ENCODE results near the gene ABCA4. TPM values are rescaled to one million over a fixed set of nuclear protein-coding genes. Genes with fewer than 3 reads are reported as not detected.

Gene ABCA4
- total RNA-seq, 4 donors from 2014 or later: 0.19 to 1.7 (median 0.45) TPM

DNA sequence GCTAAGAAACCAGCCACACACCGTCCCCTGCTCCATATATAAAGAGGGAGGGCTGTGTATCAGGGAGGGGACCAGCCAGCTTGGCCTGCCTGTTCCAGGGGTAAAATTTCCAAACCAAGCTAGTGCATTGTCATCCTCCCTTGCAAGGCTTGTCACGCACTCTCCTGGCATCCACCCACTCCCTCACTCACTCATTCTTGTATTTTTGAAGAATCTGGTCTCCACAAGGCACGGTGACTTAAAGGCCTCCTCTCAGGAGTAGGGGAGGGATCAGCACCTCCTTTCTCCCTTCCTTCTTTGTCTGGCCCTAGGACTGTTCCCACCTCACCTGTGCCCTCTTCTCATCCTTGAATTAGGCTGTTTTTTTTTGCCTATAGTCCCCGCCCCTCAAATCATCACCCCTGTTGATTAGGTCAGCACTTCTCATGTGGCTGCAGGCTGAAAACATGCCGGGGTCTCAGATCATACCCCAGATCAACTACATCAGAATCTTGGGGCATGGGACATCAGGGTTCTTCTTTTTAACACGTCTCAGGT lies 5.0 kb downstream of the ABCA4 start:
- Histone ChIP-seq H3K9me3 (no peaks in the 10 kb centered on the region), H3K4me3 (no peak overlapping the region), H3K36me3 (no peaks in the 10 kb centered on the region), H3K4me1 (no peaks in the 10 kb centered on the region), H3K27me3 (peaks cover 0 to 5% (median 0%) of the 10 kb centered on the region in 4 donors), H3K27ac (replicated peaks in 1 of 4) (no peak overlapping the region)
- WGBS: 84% methylated on average over 6 of the region's 6 CpGs
- intact Hi-C loops (cut with DNase I): no loop called here
- no peak for DNase-seq (ENCODE audit: extremely low spot score)
- TF ChIP-seq, protein P1, sequence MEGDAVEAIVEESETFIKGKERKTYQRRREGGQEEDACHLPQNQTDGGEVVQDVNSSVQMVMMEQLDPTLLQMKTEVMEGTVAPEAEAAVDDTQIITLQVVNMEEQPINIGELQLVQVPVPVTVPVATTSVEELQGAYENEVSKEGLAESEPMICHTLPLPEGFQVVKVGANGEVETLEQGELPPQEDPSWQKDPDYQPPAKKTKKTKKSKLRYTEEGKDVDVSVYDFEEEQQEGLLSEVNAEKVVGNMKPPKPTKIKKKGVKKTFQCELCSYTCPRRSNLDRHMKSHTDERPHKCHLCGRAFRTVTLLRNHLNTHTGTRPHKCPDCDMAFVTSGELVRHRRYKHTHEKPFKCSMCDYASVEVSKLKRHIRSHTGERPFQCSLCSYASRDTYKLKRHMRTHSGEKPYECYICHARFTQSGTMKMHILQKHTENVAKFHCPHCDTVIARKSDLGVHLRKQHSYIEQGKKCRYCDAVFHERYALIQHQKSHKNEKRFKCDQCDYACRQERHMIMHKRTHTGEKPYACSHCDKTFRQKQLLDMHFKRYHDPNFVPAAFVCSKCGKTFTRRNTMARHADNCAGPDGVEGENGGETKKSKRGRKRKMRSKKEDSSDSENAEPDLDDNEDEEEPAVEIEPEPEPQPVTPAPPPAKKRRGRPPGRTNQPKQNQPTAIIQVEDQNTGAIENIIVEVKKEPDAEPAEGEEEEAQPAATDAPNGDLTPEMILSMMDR (IDR thresholded peaks at IDR 0.05): no peak
- TF ChIP-seq POLR2A (IDR thresholded peaks at IDR 0.05; ENCODE audit: low read depth): no peak
- no peak for TF ChIP-seq EP300 (IDR thresholded peaks at IDR 0.05)
- no peak for TF ChIP-seq POLR2AphosphoS5 (IDR thresholded peaks at IDR 0.05)

DNA sequence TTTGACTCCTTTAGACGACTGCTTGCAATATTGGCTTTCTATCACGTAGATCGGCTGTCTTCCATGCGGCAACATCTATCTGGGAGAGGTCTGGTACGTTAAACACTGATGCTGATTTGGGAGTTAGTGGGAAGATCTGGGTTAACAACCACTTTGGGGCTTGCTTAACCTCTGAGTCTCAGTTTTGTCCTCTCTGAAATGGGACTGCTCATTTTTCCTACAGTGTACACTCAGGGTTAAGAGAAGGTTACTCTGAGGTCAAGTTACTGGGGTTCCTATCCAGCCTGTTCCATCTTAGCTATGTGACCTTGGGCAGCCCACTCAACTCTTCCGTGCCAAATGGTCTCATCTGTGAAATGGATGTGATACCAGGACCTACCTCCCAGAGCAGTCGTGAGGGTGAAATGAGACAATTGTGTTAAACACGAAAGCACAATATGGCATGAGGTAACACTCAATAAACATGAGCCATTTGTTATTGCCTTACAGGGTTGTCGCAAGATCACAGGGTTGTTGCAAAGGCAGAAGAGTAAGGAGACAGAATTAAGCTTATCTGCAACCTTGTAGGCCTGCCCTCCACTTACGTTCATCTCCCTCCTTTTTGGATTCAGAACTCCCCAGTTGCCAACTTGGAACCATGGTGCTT lies 5.6 kb downstream of the ABCA4 start:
- WGBS: 91% methylated on average over 10 of the region's 10 CpGs
- no peak overlapping the region for H3K4me3 ChIP-seq
- H3K27ac ChIP-seq (replicated peaks in 1 of 4): no peak overlapping the region
- H3K4me1 ChIP-seq: no peaks in the 10 kb centered on the region
- TF ChIP-seq POLR2A (IDR thresholded peaks at IDR 0.05; ENCODE audit: low read depth): no peak
- TF ChIP-seq, protein P1 (IDR thresholded peaks at IDR 0.05): no peak
- TF ChIP-seq POLR2AphosphoS5 (IDR thresholded peaks at IDR 0.05): no peak
- TF ChIP-seq EP300 (IDR thresholded peaks at IDR 0.05): no peak
- intact Hi-C loops (cut with DNase I): no loop called here
- no peak for DNase-seq (ENCODE audit: extremely low spot score)
- no peaks in the 10 kb centered on the region for H3K9me3 ChIP-seq
- H3K36me3 ChIP-seq: no peaks in the 10 kb centered on the region
- peaks cover 0 to 5% (median 0%) of the 10 kb centered on the region in 4 donors for H3K27me3 ChIP-seq

DNA sequence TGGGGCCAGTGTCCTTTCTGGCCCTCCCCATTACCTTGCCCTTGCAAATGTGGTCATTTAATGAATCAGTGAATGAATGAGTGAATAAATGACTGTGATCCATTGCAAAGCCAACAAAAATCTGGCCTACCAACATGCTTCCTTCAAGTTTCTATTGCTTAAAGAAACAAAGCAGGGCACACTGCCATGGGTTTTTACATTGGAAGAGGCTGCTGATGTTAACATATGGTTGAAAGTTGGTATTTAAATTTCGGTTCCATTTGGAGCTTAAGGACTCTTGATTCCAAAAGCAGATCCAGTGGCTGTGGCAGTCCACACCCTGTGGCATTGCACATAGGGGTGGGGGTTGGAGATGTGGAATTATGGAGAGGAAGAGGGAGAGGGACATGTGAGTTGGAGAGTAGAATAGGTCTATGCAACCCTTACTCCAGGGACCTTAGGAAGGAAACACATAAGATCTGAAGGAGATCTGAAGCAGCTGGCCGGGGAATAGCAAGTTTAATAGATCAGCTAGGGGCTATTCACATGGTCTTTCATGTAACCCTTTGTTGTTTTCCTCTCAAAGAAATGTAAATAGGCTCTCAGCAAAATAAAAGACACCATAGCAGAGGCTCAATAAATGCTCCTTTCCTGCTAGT lies 7.2 kb downstream of the ABCA4 start:
- no peak overlapping the region for H3K27ac ChIP-seq (replicated peaks in 1 of 4)
- peaks cover 0 to 5% (median 0%) of the 10 kb centered on the region in 4 donors for H3K27me3 ChIP-seq
- H3K4me1 ChIP-seq: peaks cover 0 to 4% (median 0%) of the 10 kb centered on the region in 4 donors
- DNase-seq (ENCODE audit: extremely low spot score): no peak
- no peak overlapping the region for H3K4me3 ChIP-seq
- no peaks in the 10 kb centered on the region for H3K9me3 ChIP-seq
- intact Hi-C loops (cut with DNase I): no loop called here
- 80% methylated on average over 2 of the region's 2 CpGs for WGBS
- TF ChIP-seq EP300 (IDR thresholded peaks at IDR 0.05) (no peak), POLR2AphosphoS5 (IDR thresholded peaks at IDR 0.05) (no peak), POLR2A (IDR thresholded peaks at IDR 0.05; ENCODE audit: low read depth) (no peak)
- TF ChIP-seq, protein P1 (IDR thresholded peaks at IDR 0.05): no peak
- no peaks in the 10 kb centered on the region for H3K36me3 ChIP-seq

DNA sequence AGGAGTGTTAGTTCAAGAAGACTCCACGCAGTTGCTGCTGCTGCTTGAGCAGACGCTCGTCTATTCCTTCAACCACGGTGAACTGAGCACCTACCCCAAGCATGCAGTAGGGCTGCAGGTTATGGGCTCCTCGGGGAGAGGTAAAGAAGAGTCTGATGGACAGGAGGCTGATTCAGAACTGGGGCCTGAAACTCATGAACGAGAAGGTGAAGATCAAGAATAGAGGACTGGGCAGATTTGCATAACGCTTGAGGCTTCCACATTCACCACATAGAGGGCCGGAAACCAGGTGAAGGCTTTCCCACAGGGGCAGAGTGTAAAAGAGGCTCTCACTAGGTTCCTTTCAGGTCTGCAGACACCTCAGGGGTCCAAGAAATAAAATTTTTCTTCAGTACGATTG lies 9.1 kb downstream of the ABCA4 start:
- no peak for DNase-seq (ENCODE audit: extremely low spot score)
- no peak overlapping the region for H3K27ac ChIP-seq (replicated peaks in 1 of 4)
- H3K27me3 ChIP-seq: peaks cover 0 to 6% (median 0%) of the 10 kb centered on the region in 4 donors
- WGBS: 86% methylated on average over 9 of the region's 9 CpGs
- no peaks in the 10 kb centered on the region for H3K9me3 ChIP-seq
- intact Hi-C loops (cut with DNase I): no loop called here
- H3K36me3 ChIP-seq: no peaks in the 10 kb centered on the region
- TF ChIP-seq, protein P1 (IDR thresholded peaks at IDR 0.05): no peak
- TF ChIP-seq POLR2A (IDR thresholded peaks at IDR 0.05; ENCODE audit: low read depth) (no peak), POLR2AphosphoS5 (IDR thresholded peaks at IDR 0.05) (no peak), EP300 (IDR thresholded peaks at IDR 0.05) (no peak)
- no peak overlapping the region for H3K4me3 ChIP-seq
- peaks cover 0 to 4% (median 0%) of the 10 kb centered on the region in 4 donors for H3K4me1 ChIP-seq

All from esophagus muscularis mucosa (tissue), 4 donors.